GM23338 (cell line): ENCODE measurements around the gene NNT. TPM values are rescaled to one million over a fixed set of nuclear protein-coding genes. Genes with fewer than 3 reads are reported as not detected.

Experiments
- ATAC-seq: fragments of 200-7000 bp; cut with Tn5 transposase; 3 replicates; pipeline ENCODE4 v1.9.1; 2020
- DNase-seq: peaks from one replicate; pipeline ENCODE4 v3.0.0-alpha.2; 2015; ENCODE audit warnings: low spot score
- H2AFZ ChIP-seq: fragments of 200-600 bp; sonication (generic); 2 replicates; pipeline ENCODE4 v1.8.0; 2016; ENCODE audit warnings: antibody characterized with exemption, mild to moderate bottlenecking, moderate library complexity
- H3F3A ChIP-seq: fragments of 200-600 bp; sonication (generic); replicated peaks from 2 replicates; pipeline ENCODE4 v1.8.0; 2017; ENCODE audit warnings: antibody characterized with exemption, mixed run types, low read depth
- H3K27ac ChIP-seq: fragments of 200-600 bp; sonication (generic); 2 replicates; pipeline ENCODE4 v1.6.1; 2016; ENCODE audit warnings: low read depth
- H3K27me3 ChIP-seq: fragments of 200-600 bp; sonication (generic); 2 replicates; pipeline ENCODE4 v1.8.0; 2016; ENCODE audit warnings: mild to moderate bottlenecking, mixed run types, moderate library complexity; ENCODE audit not compliant: insufficient read depth
- H3K36me3 ChIP-seq: fragments of 200-600 bp; sonication (generic); 2 replicates; pipeline ENCODE4 v1.8.0; 2016; ENCODE audit warnings: mild to moderate bottlenecking; ENCODE audit not compliant: insufficient read depth
- H3K4me1 ChIP-seq: fragments of 200-600 bp; sonication (generic); 2 replicates; pipeline ENCODE4 v1.8.0; 2016; ENCODE audit warnings: mild to moderate bottlenecking, moderate library complexity; ENCODE audit not compliant: insufficient read depth
- H3K4me2 ChIP-seq: fragments of 200-600 bp; sonication (generic); 2 replicates; pipeline ENCODE4 v1.7.1; 2017; ENCODE audit warnings: mixed run types
- H3K4me3 ChIP-seq: fragments of 200-600 bp; sonication (generic); 2 replicates; pipeline ENCODE4 v1.6.1; 2016; ENCODE audit warnings: mixed run types
- H3K79me2 ChIP-seq: fragments of 200-600 bp; sonication (generic); replicated peaks from 2 replicates; pipeline ENCODE4 v1.8.0; 2017; ENCODE audit warnings: mild to moderate bottlenecking; ENCODE audit not compliant: insufficient read depth
- H3K9me2 ChIP-seq: fragments of 200-600 bp; sonication (generic); 2 replicates; pipeline ENCODE4 v1.8.0; 2017; ENCODE audit not compliant: insufficient read depth
- H4K20me1 ChIP-seq: fragments of 200-600 bp; sonication (generic); replicated peaks from 2 replicates; pipeline ENCODE4 v1.8.0; 2017; ENCODE audit warnings: mild to moderate bottlenecking; ENCODE audit not compliant: insufficient read depth
- H3K27ac Mint-ChIP-seq: 2 replicates; pipeline ENCODE4 v1.8.0; 2020; ENCODE audit warnings: inconsistent platforms, mild to moderate bottlenecking, moderate library complexity, mixed read lengths
- H3K27me3 Mint-ChIP-seq: 3 replicates; pipeline ENCODE4 v1.8.0; 2022; ENCODE audit warnings: low read depth, mild to moderate bottlenecking, moderate library complexity, mixed read lengths, inconsistent platforms; ENCODE audit not compliant: insufficient read depth, poor library complexity
- H3K36me3 Mint-ChIP-seq: 3 replicates; pipeline ENCODE4 v1.8.0; 2021; ENCODE audit warnings: low read depth, mild to moderate bottlenecking, inconsistent platforms, moderate library complexity, mixed read lengths
- H3K4me1 Mint-ChIP-seq: 3 replicates; pipeline ENCODE4 v1.8.0; 2020; ENCODE audit warnings: mild to moderate bottlenecking, inconsistent platforms, mixed read lengths
- H3K4me3 Mint-ChIP-seq: 3 replicates; pipeline ENCODE4 v1.8.0; 2021; ENCODE audit warnings: moderate library complexity, mild to moderate bottlenecking, inconsistent platforms, mixed read lengths
- H3K9me3 Mint-ChIP-seq: 3 replicates; pipeline ENCODE4 v1.8.0; 2020; ENCODE audit warnings: moderate library complexity, mild to moderate bottlenecking, inconsistent platforms, mixed read lengths
- CREB1 ChIP-seq: fragments of 250-450 bp; sonication (Bioruptor Pico); IDR thresholded peaks from 2 replicates; pipeline ENCODE4 v1.5.0; 2020; ENCODE audit warnings: low read depth, mild to moderate bottlenecking, moderate library complexity
- EZH2 ChIP-seq: fragments of 200-600 bp; sonication (generic); IDR thresholded peaks from one replicate; pipeline ENCODE4 v1.8.0; 2017; ENCODE audit warnings: antibody characterized with exemption, mild to moderate bottlenecking, low read depth; ENCODE audit not compliant: unreplicated experiment
- NANOG ChIP-seq: IDR thresholded peaks from 2 replicates; pipeline ENCODE4 v1.6.1; 2016; ENCODE audit warnings: antibody characterized with exemption, borderline replicate concordance
- STAT1 ChIP-seq: IDR thresholded peaks from one replicate; pipeline ENCODE4 v1.6.1; 2016; ENCODE audit warnings: antibody characterized with exemption; ENCODE audit not compliant: unreplicated experiment
- ZNF114 ChIP-seq: fragments of 250-450 bp; sonication (Bioruptor Pico); IDR thresholded peaks from 2 replicates; pipeline ENCODE4 v1.5.0; 2020; ENCODE audit warnings: mild to moderate bottlenecking, moderate library complexity
- ZNF331 ChIP-seq: fragments of 250-450 bp; sonication (Bioruptor Pico); IDR thresholded peaks from 2 replicates; pipeline ENCODE4 v1.5.0; 2020; ENCODE audit warnings: low read depth, mild to moderate bottlenecking, moderate library complexity
- polyA plus RNA-seq: library from polyadenylated mRNA; unstranded; fragments of >200 nt; fragmentation: Nextera tagmentation; extraction: Ambion mirVana; gene quantifications from 2 replicates; pipeline ENCODE4 v1.2.1, GENCODE V29; 2016
- total RNA-seq: library from RNA; depleted of rRNA; stranded (reverse); fragments of >200 nt; shearing (Covaris generic); gene quantifications from 2 replicates; pipeline ENCODE4 v1.2.3, GENCODE V29; 2014
- TF ChIP-seq, protein P1 (sequence below): fragments of 250-450 bp; sonication (Bioruptor Pico); IDR thresholded peaks from 2 replicates; pipeline ENCODE4 v1.5.0; 2020; ENCODE audit warnings: mild to moderate bottlenecking, moderate library complexity
- TF ChIP-seq, protein P2 (sequence below), 2 experiments: fragments of 200-600 bp in 1 of 2; sonication (generic) in 1 of 2; conservative IDR thresholded peaks; 2 replicates each; pipeline versions ENCODE4 v1.5.1 to v1.6.1; 2016 to 2017; ENCODE audit warnings: antibody characterized with exemption in 2 of 2, low read depth in 2 of 2, mild to moderate bottlenecking in 2 of 2, moderate library complexity in 1 of 2

Gene NNT
- total and polyA plus RNA-seq, 2 experiments from 2014 or later = 10.8 to 15.9 TPM

DNA sequence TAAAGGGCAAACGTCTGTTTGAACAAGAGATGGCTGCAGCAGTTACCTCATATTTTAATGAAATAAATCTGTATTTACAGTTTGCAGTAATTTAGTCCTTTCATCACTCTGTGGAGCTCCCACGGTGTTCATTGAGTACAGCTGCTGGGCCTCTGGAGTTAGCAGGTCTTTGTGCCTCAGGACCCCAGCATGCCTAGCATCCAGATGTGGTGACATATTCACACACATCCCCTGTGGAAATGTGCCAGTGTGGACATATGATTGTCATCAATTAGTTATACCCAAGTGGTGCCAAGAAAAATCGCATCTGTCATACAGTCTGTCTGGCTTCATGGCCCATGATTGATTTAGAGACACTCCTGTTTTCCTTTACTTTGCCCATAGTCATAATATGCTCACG is 77.3 kb downstream of the NNT start (continued):
- TF ChIP-seq, protein P1, sequence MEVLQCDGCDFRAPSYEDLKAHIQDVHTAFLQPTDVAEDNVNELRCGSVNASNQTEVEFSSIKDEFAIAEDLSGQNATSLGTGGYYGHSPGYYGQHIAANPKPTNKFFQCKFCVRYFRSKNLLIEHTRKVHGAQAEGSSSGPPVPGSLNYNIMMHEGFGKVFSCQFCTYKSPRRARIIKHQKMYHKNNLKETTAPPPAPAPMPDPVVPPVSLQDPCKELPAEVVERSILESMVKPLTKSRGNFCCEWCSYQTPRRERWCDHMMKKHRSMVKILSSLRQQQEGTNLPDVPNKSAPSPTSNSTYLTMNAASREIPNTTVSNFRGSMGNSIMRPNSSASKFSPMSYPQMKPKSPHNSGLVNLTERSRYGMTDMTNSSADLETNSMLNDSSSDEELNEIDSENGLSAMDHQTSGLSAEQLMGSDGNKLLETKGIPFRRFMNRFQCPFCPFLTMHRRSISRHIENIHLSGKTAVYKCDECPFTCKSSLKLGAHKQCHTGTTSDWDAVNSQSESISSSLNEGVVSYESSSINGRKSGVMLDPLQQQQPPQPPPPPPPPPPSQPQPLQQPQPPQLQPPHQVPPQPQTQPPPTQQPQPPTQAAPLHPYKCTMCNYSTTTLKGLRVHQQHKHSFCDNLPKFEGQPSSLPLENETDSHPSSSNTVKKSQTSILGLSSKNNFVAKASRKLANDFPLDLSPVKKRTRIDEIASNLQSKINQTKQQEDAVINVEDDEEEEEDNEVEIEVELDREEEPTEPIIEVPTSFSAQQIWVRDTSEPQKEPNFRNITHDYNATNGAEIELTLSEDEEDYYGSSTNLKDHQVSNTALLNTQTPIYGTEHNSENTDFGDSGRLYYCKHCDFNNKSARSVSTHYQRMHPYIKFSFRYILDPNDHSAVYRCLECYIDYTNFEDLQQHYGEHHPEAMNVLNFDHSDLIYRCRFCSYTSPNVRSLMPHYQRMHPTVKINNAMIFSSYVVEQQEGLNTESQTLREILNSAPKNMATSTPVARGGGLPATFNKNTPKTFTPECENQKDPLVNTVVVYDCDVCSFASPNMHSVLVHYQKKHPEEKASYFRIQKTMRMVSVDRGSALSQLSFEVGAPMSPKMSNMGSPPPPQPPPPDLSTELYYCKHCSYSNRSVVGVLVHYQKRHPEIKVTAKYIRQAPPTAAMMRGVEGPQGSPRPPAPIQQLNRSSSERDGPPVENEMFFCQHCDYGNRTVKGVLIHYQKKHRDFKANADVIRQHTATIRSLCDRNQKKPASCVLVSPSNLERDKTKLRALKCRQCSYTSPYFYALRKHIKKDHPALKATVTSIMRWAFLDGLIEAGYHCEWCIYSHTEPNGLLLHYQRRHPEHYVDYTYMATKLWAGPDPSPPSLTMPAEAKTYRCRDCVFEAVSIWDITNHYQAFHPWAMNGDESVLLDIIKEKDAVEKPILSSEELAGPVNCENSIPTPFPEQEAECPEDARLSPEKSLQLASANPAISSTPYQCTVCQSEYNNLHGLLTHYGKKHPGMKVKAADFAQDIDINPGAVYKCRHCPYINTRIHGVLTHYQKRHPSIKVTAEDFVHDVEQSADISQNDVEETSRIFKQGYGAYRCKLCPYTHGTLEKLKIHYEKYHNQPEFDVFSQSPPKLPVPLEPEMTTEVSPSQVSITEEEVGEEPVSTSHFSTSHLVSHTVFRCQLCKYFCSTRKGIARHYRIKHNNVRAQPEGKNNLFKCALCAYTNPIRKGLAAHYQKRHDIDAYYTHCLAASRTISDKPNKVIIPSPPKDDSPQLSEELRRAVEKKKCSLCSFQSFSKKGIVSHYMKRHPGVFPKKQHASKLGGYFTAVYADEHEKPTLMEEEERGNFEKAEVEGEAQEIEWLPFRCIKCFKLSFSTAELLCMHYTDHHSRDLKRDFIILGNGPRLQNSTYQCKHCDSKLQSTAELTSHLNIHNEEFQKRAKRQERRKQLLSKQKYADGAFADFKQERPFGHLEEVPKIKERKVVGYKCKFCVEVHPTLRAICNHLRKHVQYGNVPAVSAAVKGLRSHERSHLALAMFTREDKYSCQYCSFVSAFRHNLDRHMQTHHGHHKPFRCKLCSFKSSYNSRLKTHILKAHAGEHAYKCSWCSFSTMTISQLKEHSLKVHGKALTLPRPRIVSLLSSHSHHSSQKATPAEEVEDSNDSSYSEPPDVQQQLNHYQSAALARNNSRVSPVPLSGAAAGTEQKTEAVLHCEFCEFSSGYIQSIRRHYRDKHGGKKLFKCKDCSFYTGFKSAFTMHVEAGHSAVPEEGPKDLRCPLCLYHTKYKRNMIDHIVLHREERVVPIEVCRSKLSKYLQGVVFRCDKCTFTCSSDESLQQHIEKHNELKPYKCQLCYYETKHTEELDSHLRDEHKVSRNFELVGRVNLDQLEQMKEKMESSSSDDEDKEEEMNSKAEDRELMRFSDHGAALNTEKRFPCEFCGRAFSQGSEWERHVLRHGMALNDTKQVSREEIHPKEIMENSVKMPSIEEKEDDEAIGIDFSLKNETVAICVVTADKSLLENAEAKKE (CRISPR knock-in tag) = no peak

DNA sequence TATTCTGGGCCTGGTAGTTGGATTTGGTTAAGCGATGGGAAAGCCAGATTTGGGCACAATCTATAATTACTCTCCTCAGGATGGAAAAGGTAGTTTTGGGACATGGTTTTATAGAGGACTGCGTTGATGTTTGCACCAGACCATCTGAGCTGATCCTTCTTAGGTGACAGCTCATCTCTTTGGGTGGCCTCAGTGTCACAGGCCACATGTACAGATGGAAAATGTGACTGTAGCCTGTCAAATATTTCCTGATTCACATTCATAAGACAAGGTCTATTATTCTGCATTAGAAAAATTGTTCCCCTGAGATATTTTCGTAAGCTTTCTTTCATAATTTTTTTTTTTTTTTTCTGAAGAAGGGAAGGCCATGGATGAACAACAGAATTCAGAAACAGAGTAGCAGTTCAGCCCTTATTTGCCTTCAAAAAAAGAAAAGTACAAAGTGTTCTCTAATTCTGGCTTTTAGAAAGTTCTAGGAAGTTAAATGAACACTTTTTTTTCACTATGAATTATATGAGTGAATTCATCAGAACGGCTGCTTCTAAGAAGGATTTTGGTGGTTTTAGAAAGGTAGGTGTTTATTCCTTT is 81.0 kb downstream of the NNT start:
- Mint-ChIP-seq H3K9me3 (no peaks in the 10 kb centered on the region), H3K4me1 (no peaks in the 10 kb centered on the region), H3K4me3 (no peak overlapping the region), H3K27me3 (no peaks in the 10 kb centered on the region), H3K36me3 (no peaks in the 10 kb centered on the region; the same call in 2 of the 3 replicates), H3K27ac (no peak overlapping the region)
- no peaks in the 10 kb centered on the region for H3K4me1 ChIP-seq
- ATAC-seq (no peak), DNase-seq (no peak)
- no peak overlapping the region for H2AFZ ChIP-seq
- no peaks in the 10 kb centered on the region for H3K79me2 ChIP-seq
- no peaks in the 10 kb centered on the region for H3F3A ChIP-seq
- no peaks in the 10 kb centered on the region for H3K36me3 ChIP-seq
- no peak overlapping the region for H3K4me3 ChIP-seq
- no peaks in the 10 kb centered on the region for H4K20me1 ChIP-seq
- H3K27me3 ChIP-seq = no peaks in the 10 kb centered on the region
- no peak overlapping the region for H3K27ac ChIP-seq
- no peaks in the 10 kb centered on the region for H3K9me2 ChIP-seq
- no peak overlapping the region for H3K4me2 ChIP-seq
- TF ChIP-seq ZNF331 (CRISPR knock-in tag) (no peak), STAT1 (no peak), CREB1 (CRISPR knock-in tag) (no peak), EZH2 (no peak), ZNF114 (CRISPR knock-in tag) (no peak), NANOG (no peak)
- TF ChIP-seq, protein P1 (CRISPR knock-in tag) = no peak
- TF ChIP-seq, protein P2, sequence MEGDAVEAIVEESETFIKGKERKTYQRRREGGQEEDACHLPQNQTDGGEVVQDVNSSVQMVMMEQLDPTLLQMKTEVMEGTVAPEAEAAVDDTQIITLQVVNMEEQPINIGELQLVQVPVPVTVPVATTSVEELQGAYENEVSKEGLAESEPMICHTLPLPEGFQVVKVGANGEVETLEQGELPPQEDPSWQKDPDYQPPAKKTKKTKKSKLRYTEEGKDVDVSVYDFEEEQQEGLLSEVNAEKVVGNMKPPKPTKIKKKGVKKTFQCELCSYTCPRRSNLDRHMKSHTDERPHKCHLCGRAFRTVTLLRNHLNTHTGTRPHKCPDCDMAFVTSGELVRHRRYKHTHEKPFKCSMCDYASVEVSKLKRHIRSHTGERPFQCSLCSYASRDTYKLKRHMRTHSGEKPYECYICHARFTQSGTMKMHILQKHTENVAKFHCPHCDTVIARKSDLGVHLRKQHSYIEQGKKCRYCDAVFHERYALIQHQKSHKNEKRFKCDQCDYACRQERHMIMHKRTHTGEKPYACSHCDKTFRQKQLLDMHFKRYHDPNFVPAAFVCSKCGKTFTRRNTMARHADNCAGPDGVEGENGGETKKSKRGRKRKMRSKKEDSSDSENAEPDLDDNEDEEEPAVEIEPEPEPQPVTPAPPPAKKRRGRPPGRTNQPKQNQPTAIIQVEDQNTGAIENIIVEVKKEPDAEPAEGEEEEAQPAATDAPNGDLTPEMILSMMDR (conservative IDR thresholded peaks at IDR 0.05; ENCODE audit: low read depth in 2 of 2) = no peak
